Sigmoid colon (tissue), 7 donors: ENCODE results near the gene FCHO1. TPM values are rescaled to one million over a fixed set of nuclear protein-coding genes. Genes with fewer than 3 reads are reported as not detected.

Source experiments
- DNase-seq: peaks from one replicate; pipeline ENCODE4 v3.0.0-alpha.2; 2019
- H3K27ac ChIP-seq, 4 donors: fragments of 200-600 bp; sonication (generic); one replicate each; pipeline ENCODE4 v1.5.1; 2016 to 2019; ENCODE audit warnings: mild to moderate bottlenecking in 1 of 4
- H3K27me3 ChIP-seq, 3 donors: fragments of 200-600 bp; sonication (generic); one replicate each; pipeline ENCODE4 v1.5.1; 2019; ENCODE audit warnings: mild to moderate bottlenecking in 1 of 3
- H3K36me3 ChIP-seq, 4 donors: fragments of 200-600 bp; sonication (generic); one replicate each; pipeline ENCODE4 v1.5.1; 2016 to 2019
- H3K4me1 ChIP-seq, 4 donors: fragments of 200-600 bp; sonication (generic); one replicate each; pipeline ENCODE4 v1.5.1; 2017 to 2019
- H3K4me3 ChIP-seq, 4 donors: fragments of 200-600 bp; sonication (generic); one replicate each; pipeline ENCODE4 v1.5.1; 2017 to 2019; ENCODE audit warnings: mild to moderate bottlenecking in 2 of 4, moderate library complexity in 1 of 4
- H3K9me3 ChIP-seq, 4 donors: fragments of 200-600 bp in 3 of 4; sonication (generic) in 3 of 4; one replicate each; pipeline versions ENCODE4 v1.5.1 to v1.6.1; 2013 to 2019
- CTCF ChIP-seq, 4 experiments: fragments of 450-650 bp in 3 of 4; fragments of 200-600 bp in 1 of 4; IDR thresholded peaks; one replicate each; pipeline ENCODE4 v1.5.1; 2016 to 2019; ENCODE audit warnings: antibody characterized with exemption in 4 of 4, mild to moderate bottlenecking in 3 of 4, moderate library complexity in 2 of 4
- EP300 ChIP-seq, 4 donors: sonication (generic); formaldehyde crosslinking; IDR thresholded peaks; one replicate each; pipeline ENCODE4 v1.6.1; 2017; ENCODE audit warnings: antibody characterized with exemption in 4 of 4
- POLR2A ChIP-seq, 2 donors: fragments of 450-650 bp; IDR thresholded peaks; one replicate each; pipeline ENCODE4 v1.6.1; 2016; ENCODE audit warnings: antibody characterized with exemption in 2 of 2, mild to moderate bottlenecking in 2 of 2, moderate library complexity in 2 of 2
- POLR2AphosphoS5 ChIP-seq, 4 donors: sonication (generic); formaldehyde crosslinking; IDR thresholded peaks; one replicate each; pipeline ENCODE4 v1.6.1; 2017; ENCODE audit warnings: antibody characterized with exemption in 4 of 4
- WGBS, 2 donors: extraction: QIAGEN DNeasy Blood & Tissue Kit; methylation state at CpG; one replicate each; pipeline ENCODE4 v1.1.7; 2013; 5-methylcytosine and 5-hydroxymethylcytosine counted together
- intact Hi-C: fragments of 100-400 bp; cut with DNase I; formaldehyde crosslinking; loops from one replicate; pipeline ENCODE4 v1.15.1; 2023
- polyA plus RNA-seq, 3 donors: library from polyadenylated mRNA; stranded (reverse); fragments of 200-250 nt; gene quantifications; one replicate each; pipeline ENCODE4 v1.2.3, GENCODE V29; 2013
- total RNA-seq, 4 donors: library from RNA; depleted of rRNA; stranded (reverse); fragments of >200 nt; gene quantifications; one replicate each; pipeline ENCODE4 v1.1.0, GENCODE V29; 2016
- donor health status: healthy with polysubstance abuse.
- donor health status: Bipolar disorder and iron deficiency.
- donor health status: healthy.

The FCHO1 gene
- total and polyA plus RNA-seq, 7 donors, result 1.2 to 14.4 (median 3.6) TPM

GRCh38 chr19:17739121-17739875, 12.0 kb upstream of the FCHO1 start:
- H3K4me3 ChIP-seq, result no peak overlapping the region
- H3K36me3 ChIP-seq, result peaks cover 0 to 33% (median 12%) of the 10 kb centered on the region in 4 donors
- H3K27me3 ChIP-seq, result no peaks in the 10 kb centered on the region
- intact Hi-C loops, result no loop called here
- H3K9me3 ChIP-seq, result no peaks in the 10 kb centered on the region
- 63 to 79% methylated on average over 18 of the region's 18 CpGs for WGBS, 2 donors
- DNase-seq, result no peak
- TF ChIP-seq CTCF (IDR thresholded peaks at IDR 0.05), result no peak
- TF ChIP-seq EP300 (IDR thresholded peaks at IDR 0.05), result no peak
- H3K27ac ChIP-seq, result no peak overlapping the region
- H3K4me1 ChIP-seq, result no peaks in the 10 kb centered on the region

- Histone ChIP-seq H3K27me3 (no peaks in the 10 kb centered on the region), H3K4me1 (no peaks in the 10 kb centered on the region), H3K4me3 (no peak overlapping the region), H3K27ac (no peak overlapping the region), H3K9me3 (no peaks in the 10 kb centered on the region), H3K36me3 (peaks cover 0 to 12% (median 0%) of the 10 kb centered on the region in 4 donors)
- 88 to 92% methylated on average over 2 of the region's 2 CpGs for WGBS, 2 donors
- TF ChIP-seq POLR2AphosphoS5 (IDR thresholded peaks at IDR 0.05), result no peak
- no peak for TF ChIP-seq EP300 (IDR thresholded peaks at IDR 0.05)
- TF ChIP-seq POLR2A (IDR thresholded peaks at IDR 0.05), result no peak
- TF ChIP-seq CTCF (IDR thresholded peaks at IDR 0.05), result no peak
- intact Hi-C loops, result loop anchor here (10.0 kb wide), 1 partner anchor 113 kb away; the partner anchor contains the start of gene RPL18A
- DNase-seq, result no peak
Observed at GRCh38 chr19:17741456-17741855, 9.8 kb upstream of the FCHO1 start.

- Histone ChIP-seq H3K36me3 (no peaks in the 10 kb centered on the region), H3K4me1 (peaks cover 0 to 18% (median 10%) of the 10 kb centered on the region in 4 donors), H3K4me3 (no peak overlapping the region), H3K9me3 (no peaks in the 10 kb centered on the region), H3K27me3 (no peaks in the 10 kb centered on the region), H3K27ac (no peak overlapping the region)
- DNase-seq, result no peak
- intact Hi-C loops, result loop anchor here (10.0 kb wide), 1 partner anchor 111 kb away; the partner anchor contains the start of gene RPL18A
- TF ChIP-seq POLR2A (IDR thresholded peaks at IDR 0.05) (no peak), POLR2AphosphoS5 (IDR thresholded peaks at IDR 0.05) (no peak), CTCF (IDR thresholded peaks at IDR 0.05) (no peak), EP300 (IDR thresholded peaks at IDR 0.05) (no peak)
- 58 to 78% methylated on average over 6 of the region's 6 CpGs for WGBS, 2 donors
Observed at GRCh38 chr19:17743874-17744580, 7.2 kb upstream of the FCHO1 start.

- WGBS, 2 donors, result 6 to 8% methylated on average over 75 of the region's 75 CpGs
- H3K9me3 ChIP-seq, result no peaks in the 10 kb centered on the region
- peak overlapping the region; percentile 17 to 52 (median 45) for H3K4me3 ChIP-seq
- no peak for TF ChIP-seq POLR2A (IDR thresholded peaks at IDR 0.05)
- no peak for TF ChIP-seq EP300 (IDR thresholded peaks at IDR 0.05)
- no peak for TF ChIP-seq POLR2AphosphoS5 (IDR thresholded peaks at IDR 0.05)
- no peak for TF ChIP-seq CTCF (IDR thresholded peaks at IDR 0.05)
- intact Hi-C loops, result loop anchor here (2.0 to 10.0 kb wide), 2 partner anchors 29 to 107 kb away; partner anchors contain the start of genes MAP1S and RPL18A
- no peaks in the 10 kb centered on the region for H3K36me3 ChIP-seq
- H3K27me3 ChIP-seq, result no peaks in the 10 kb centered on the region
- peak; percentile 95 for DNase-seq
- peaks cover 0 to 18% (median 10%) of the 10 kb centered on the region in 4 donors for H3K4me1 ChIP-seq
- H3K27ac ChIP-seq, result no peak overlapping the region
Observed at GRCh38 chr19:17747205-17748098, 3.8 kb upstream of the FCHO1 start.
